Germinal center (tissue), 1 donor: ENCODE data around the gene MDFI.

ENCODE experiments used
- DNase-seq: peaks from one replicate; pipeline ENCODE4 v3.0.0; 2012; ENCODE audit warnings: mixed read lengths, low spot score

Gene MDFI

GRCh38 chr6:41688256-41688965 lies 50.1 kb downstream of the MDFI start:
- no peak for DNase-seq

- no peak for DNase-seq
Observed at GRCh38 chr6:41689171-41690008, 51.1 kb downstream of the MDFI start.

DNA sequence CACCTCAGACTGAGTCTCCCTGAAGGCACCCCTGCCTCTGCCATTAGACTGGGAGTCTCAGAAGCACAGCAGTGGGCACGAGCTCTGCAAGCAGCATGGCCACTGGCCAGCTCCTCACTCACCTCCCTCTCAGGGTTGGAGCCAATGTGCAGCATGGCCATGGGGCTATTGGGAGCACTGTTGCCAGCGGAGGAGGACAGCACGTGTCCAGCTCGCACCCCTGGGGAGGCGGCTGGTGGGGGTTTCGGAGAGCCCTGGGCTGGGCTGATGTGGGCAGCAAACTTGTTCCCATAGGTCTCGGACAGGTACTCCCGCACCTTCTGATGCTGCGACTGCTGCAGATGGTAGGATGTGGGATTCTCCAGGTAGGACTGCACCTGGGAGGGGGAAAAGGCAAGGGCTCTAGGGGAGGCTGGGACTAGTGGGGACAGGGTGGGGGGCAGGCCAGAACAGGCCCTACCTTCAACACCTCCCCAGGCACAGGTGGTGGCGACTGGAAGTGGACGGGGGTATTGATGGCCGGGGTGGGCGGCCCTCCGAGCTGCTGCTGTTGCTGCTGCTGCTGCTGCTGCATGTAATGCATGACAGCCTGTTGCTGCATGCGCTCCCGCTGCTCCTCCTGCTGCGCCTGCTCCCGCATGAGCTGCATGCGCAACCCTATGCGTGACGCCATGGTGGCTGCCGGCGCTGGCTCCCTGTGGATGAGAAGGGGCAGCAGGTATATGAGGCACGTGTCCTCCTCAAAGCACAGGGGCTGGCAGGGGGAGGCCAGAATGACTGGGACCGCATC lies 52.5 kb downstream of the MDFI start:
- no peak for DNase-seq

DNA sequence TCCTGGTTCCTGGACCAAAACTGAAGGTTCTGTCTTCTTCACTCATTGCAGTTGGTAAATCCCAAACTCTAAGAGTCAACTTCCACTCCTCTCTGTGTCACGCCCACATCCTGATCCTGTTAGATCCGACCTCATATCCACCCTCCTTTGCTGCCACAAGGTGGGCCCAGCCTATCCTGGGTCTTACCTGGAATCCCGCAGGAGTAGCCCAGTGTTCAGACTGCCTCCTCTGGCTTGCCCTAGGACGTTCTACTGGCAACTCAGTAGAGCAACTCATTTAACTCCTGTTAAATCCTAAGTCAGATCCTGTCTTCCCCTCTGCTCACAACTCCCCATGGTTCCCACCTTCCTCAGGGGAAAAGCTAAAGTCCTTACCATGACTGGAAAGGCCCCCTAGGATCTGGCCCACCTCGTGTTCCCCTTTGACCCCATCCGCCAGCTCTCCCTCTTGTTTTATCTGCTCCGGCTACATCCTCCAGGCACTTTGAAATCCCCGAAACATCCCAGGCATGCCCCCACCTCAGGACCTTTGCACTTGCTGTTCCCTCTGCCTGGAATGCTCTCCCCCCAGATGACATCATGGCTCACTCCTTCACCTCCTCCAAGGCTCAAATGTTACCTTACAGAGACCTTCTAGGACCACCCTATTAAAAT lies 53.3 kb downstream of the MDFI start:
- no peak for DNase-seq

DNA sequence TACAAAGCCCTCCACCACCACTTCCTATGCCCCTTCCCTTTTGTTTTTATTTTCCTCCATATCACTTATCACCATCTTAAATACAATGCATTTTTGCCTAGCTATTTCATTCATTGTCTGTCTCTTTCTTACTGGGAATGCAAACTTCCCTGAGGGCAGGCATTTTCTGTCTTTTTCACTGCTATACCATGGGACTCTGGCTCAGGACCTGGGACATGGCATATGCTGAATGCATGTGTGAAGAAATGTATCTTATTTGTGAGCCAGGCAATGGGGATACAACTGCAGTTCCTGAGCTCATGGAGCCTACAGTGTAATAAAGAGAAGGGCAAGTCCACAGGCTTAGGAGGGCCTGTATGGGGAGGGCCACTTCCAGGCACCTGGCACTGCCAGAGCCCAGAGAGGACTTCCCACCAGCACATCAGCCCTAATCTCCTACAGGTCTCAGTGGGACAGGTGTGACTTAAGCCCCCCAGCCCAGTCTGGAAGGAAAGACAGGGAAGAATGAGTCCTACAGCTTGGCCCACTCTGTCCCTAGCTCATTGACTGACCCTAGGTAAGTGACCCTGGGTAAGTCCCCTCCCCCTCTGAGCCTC lies 53.9 kb downstream of the MDFI start:
- no peak for DNase-seq

GRCh38 chr6:41692730-41693129 lies 54.5 kb downstream of the MDFI start:
- DNase-seq, result no peak

DNA sequence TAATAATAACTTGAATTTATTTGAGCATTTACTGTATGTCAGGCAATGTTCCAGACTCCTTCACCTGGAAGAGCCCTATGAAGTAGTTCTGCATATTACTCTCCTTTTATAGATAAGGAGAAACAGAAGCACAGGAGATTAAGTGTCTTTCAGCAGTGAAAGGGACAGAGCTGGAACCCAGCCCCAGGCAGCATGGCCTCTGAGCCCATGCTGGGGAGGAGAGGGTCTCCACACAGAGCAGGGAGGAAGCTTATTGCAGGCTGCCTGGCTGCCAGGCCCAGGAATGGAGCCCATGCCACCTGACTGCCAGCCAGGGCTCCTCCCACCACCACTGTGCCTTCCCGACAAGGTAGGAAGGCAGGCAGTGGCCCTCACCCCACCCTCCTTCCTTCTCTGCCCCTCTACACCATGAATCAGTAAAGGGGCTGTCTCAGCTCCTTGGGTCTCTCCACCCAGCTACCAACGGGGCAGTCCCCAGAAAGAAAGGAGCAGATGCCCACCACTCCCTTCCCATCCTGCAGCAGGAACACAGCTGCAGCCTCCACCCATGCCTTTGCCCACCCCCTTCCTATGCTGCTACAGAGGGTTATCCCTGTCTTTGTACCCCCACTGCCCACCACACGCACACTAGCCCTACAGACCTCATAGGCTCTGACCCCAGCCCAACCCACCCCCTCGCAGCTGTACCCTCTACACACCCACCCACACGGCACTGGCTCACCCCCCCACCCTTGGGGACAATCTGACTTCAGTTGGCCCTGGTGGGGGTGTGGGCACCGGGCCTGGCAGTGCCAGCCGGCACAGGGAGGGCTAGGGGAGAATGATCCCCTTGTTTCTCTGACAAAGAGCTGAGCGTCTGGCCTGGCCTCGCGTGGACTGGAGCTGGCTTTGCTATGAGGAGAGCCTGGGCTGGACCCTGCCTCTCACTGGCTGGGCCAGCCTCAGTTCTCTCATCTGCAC lies 55.3 kb downstream of the MDFI start:
- DNase-seq, result no peak

GRCh38 chr6:41694815-41695526 lies 56.7 kb downstream of the MDFI start:
- no peak for DNase-seq

GRCh38 chr6:41695825-41696224 lies 57.6 kb downstream of the MDFI start:
- DNase-seq, result no peak

- DNase-seq, result no peak
Observed at GRCh38 chr6:41696788-41697187, 58.5 kb downstream of the MDFI start.

- no peak for DNase-seq
Observed at GRCh38 chr6:41697861-41698781, 59.9 kb downstream of the MDFI start.

DNA sequence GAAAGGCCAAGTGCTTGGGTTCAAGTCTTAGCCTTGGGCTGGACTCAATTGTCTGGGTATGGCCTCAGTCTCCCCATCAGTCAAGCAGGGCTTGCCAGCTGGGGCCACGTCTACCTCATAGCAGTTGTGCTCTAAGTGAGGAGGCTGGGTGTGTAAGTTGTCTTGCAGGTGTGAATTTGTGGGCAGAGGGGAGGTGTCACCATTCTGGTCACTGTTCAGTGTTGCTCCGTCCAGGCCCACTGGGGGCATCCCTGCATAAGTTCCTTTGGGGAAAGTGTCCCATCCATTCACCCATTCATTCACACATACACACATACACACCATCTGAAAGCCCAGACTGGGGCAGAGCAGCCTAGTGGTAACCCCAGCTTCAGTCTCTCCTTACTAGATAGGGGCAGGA lies 60.8 kb downstream of the MDFI start:
- DNase-seq, result no peak

DNA sequence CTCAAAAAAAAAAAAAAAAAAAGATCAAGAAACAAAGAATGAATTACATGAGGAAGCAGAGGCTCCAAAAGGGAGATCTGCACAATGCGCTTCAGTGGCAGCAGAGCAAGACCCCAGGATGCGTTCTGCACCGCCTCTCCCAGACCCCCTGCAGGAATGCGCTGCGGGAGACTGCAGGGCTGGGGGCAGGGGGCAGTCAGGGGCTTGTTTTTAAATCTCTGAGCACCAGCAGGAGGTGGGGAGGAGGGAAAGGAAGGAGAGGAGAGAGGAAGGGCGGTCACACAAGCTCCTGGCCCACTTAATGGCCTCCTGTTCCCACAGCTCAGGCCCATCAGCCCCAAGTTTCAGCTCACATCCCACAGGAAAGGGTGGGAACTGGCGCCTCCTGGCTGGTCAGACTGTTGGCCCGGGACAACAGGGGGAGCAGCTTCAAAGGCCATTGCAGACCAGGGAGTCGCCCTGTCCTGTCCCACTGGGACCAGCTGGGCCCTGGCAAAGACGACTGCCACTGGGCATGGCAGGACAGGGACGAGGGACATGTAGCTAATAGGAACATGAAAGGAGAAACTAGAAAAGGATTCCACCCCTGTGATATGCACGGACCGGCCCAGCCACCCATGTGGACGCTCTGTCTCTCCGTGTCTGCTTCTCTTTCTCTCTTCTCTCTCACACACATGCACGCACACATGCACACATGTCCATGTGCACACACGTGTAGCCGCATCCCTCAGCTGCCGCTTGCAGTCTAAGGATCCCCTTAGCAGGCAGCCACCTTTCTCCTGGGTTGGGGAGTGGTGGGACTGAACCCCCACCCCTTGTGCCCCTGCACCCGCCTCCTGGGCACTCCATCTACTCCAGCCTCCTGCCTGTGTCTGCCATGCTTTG lies 62.4 kb downstream of the MDFI start:
- DNase-seq, result no peak

- DNase-seq, result no peak
Observed at GRCh38 chr6:41702089-41702745, 63.9 kb downstream of the MDFI start.

- no peak for DNase-seq
Observed at GRCh38 chr6:41702771-41703494, 64.7 kb downstream of the MDFI start.
